ENCODE data around the gene CLRN3. TPM values are rescaled to one million over a fixed set of nuclear protein-coding genes. Genes with fewer than 3 reads are reported as not detected.

The CLRN3 gene
- total and polyA plus RNA-seq, 9 of the 15 experiments (the other 6 are each of a cell fraction or from before 2014, with no cell fraction given), result not detected

GRCh38 chr10:127882391-127882790 is 10.3 kb downstream of the CLRN3 start:
- H3K4me1 ChIP-seq (replicated peaks in 1 of 2; ENCODE audit: control insufficient read depth in 2 of 2, insufficient read depth in 2 of 2, low read length in 2 of 2), result no peaks in the 10 kb centered on the region
- in situ Hi-C loops (cut with MboI), result no loop called here
- no peaks in the 10 kb centered on the region for H3K9me3 ChIP-seq (replicated peaks; ENCODE audit: control insufficient read depth, insufficient read depth, low read depth, low read length)
- H3K9ac ChIP-seq (ENCODE audit: insufficient read depth in 1 of 2, low read depth in 2 of 2, low read length in 2 of 2), result no peak overlapping the region
- H3K9me1 ChIP-seq (ENCODE audit: control insufficient read depth, insufficient read depth, low read length), result no peaks in the 10 kb centered on the region
- H3K27me3 ChIP-seq (ENCODE audit: control insufficient read depth in 2 of 2, insufficient read depth in 2 of 2, low read length in 2 of 2), result peaks cover 0 to 4% of the 10 kb centered on the region in 2 experiments; a peak in 1 of 5 replicates
- BruUV-seq (replicated peaks), result no TSS peak
- H3K36me3 ChIP-seq (ENCODE audit: control insufficient read depth, insufficient read depth, low read length), result no peaks in the 10 kb centered on the region
- no peak overlapping the region for H3K4me3 ChIP-seq
- ChIA-PET POLR2A (no interaction called here), CTCF (ENCODE audit: low intra/inter-chr PET ratio) (no interaction called here)
- no peak for DNase-seq (ENCODE audit: extremely low read depth in 1 of 4, low spot score in 3 of 4)
- H2AFZ ChIP-seq (ENCODE audit: low read depth, low read length), result no peak overlapping the region
- intact Hi-C loops (cut with micrococcal nuclease), result no loop called here
- no peak overlapping the region for H3K27ac ChIP-seq (ENCODE audit: extremely low read depth, low read depth, low read length)
- H4K20me1 ChIP-seq (replicated peaks; ENCODE audit: control insufficient read depth, insufficient read depth, low read length), result no peaks in the 10 kb centered on the region
- no peak for ATAC-seq
- no peaks in the 10 kb centered on the region for H3K79me2 ChIP-seq (ENCODE audit: control insufficient read depth, insufficient read depth, low read length)
- FAIRE-seq, result no peak
- 0% methylated on average over 8 of the region's 8 CpGs for WGBS (ENCODE audit: insufficient coverage, low coverage, missing lambda C conversion rate)
- no peak for TF ChIP-seq TCF7 (IDR thresholded peaks at IDR 0.05; ENCODE audit: borderline replicate concordance)
- TF ChIP-seq ZNF696 (CRISPR knock-in tag; conservative IDR thresholded peaks at IDR 0.05), result no peak
- no peak for TF ChIP-seq DACH1 (IDR thresholded peaks at IDR 0.05; ENCODE audit: partially characterized antibody)
- no peak for TF ChIP-seq SMARCA4 (IDR thresholded peaks at IDR 0.05)
- TF ChIP-seq ATF3 (IDR thresholded peaks at IDR 0.05), result no peak
- TF ChIP-seq ATF3 (CRISPR knock-in tag; conservative IDR thresholded peaks at IDR 0.05), result no peak
- TF ChIP-seq E4F1 (CRISPR knock-in tag; IDR thresholded peaks at IDR 0.05; ENCODE audit: borderline replicate concordance), result no peak
- no peak for TF ChIP-seq NFRKB (IDR thresholded peaks at IDR 0.05; ENCODE audit: low read depth)
- TF ChIP-seq BACH1 (tag; IDR thresholded peaks at IDR 0.05), result no peak
- TF ChIP-seq E2F6 (IDR thresholded peaks at IDR 0.05; ENCODE audit: borderline replicate concordance in 1 of 2, extremely low read depth in 1 of 2, insufficient read depth in 1 of 2, insufficient read length in 1 of 2, low read depth in 1 of 2, low read length in 1 of 2, poor library complexity in 1 of 2, severe bottlenecking in 1 of 2), result no peak
- H3K4me2 ChIP-seq (ENCODE audit: insufficient read depth, low read length), result no peak overlapping the region
